Ascending aorta (tissue), 2 donors: ENCODE data around the gene PCDH9. TPM values are rescaled to one million over a fixed set of nuclear protein-coding genes. Genes with fewer than 3 reads are reported as not detected.

Experiments used
- DNase-seq, 2 donors: peaks; one replicate each; pipeline ENCODE4 v3.0.0-alpha.2; 2019; ENCODE audit warnings: low spot score in 2 of 2
- H3K27ac ChIP-seq, 2 donors: fragments of 200-600 bp; sonication (generic); one replicate each; pipeline ENCODE4 v1.5.1; 2016 to 2017; ENCODE audit warnings: mild to moderate bottlenecking in 1 of 2
- H3K27me3 ChIP-seq: fragments of 200-600 bp; sonication (generic); one replicate; pipeline ENCODE4 v1.5.1; 2017
- H3K36me3 ChIP-seq, 2 donors: fragments of 200-600 bp; sonication (generic); one replicate each; pipeline ENCODE4 v1.5.1; 2016
- H3K4me1 ChIP-seq, 2 donors: fragments of 200-600 bp; sonication (generic); one replicate each; pipeline ENCODE4 v1.5.1; 2016 to 2017; ENCODE audit warnings: mild to moderate bottlenecking in 1 of 2
- H3K4me3 ChIP-seq, 2 donors: fragments of 200-600 bp; sonication (generic); one replicate each; pipeline ENCODE4 v1.5.1; 2016 to 2017; ENCODE audit warnings: mild to moderate bottlenecking in 1 of 2
- H3K9me3 ChIP-seq, 2 donors: fragments of 200-600 bp; sonication (generic); one replicate each; pipeline ENCODE4 v1.5.1; 2016
- CTCF ChIP-seq, 3 experiments: fragments of 200-600 bp in 2 of 3; fragments of 450-650 bp in 1 of 3; sonication (generic) in 2 of 3; IDR thresholded peaks; one replicate each; pipeline ENCODE4 v1.5.1; 2016 to 2019; ENCODE audit warnings: antibody characterized with exemption in 3 of 3, mild to moderate bottlenecking in 1 of 3, moderate library complexity in 1 of 3
- intact Hi-C: fragments of 100-400 bp; cut with DNase I; formaldehyde crosslinking; loops from one replicate; pipeline ENCODE4 v1.15.1; 2023
- total RNA-seq: library from RNA; depleted of rRNA; stranded (reverse); fragments of >200 nt; gene quantifications from one replicate; pipeline ENCODE4 v1.1.0, GENCODE V29; 2016

The PCDH9 gene
- total RNA-seq, 1 donor from 2014 or later = 3.6 TPM

GRCh38 chr13:67094078-67094477, 136.1 kb downstream of the PCDH9 start:
- H3K9me3 ChIP-seq = no peaks in the 10 kb centered on the region
- H3K27ac ChIP-seq = no peak overlapping the region
- no peaks in the 10 kb centered on the region for H3K36me3 ChIP-seq
- DNase-seq = no peak
- no peaks in the 10 kb centered on the region for H3K4me1 ChIP-seq
- no peak for TF ChIP-seq CTCF (IDR thresholded peaks at IDR 0.05)
- H3K4me3 ChIP-seq = no peak overlapping the region
- H3K27me3 ChIP-seq = no peaks in the 10 kb centered on the region
- intact Hi-C loops = no loop called here

GRCh38 chr13:67091603-67092002, 138.5 kb downstream of the PCDH9 start:
- no peak overlapping the region for H3K4me3 ChIP-seq
- intact Hi-C loops = no loop called here
- H3K9me3 ChIP-seq = no peaks in the 10 kb centered on the region
- H3K36me3 ChIP-seq = no peaks in the 10 kb centered on the region
- H3K27me3 ChIP-seq = no peaks in the 10 kb centered on the region
- no peak overlapping the region for H3K27ac ChIP-seq
- no peak for TF ChIP-seq CTCF (IDR thresholded peaks at IDR 0.05)
- no peak for DNase-seq
- no peaks in the 10 kb centered on the region for H3K4me1 ChIP-seq

- no peak overlapping the region for H3K27ac ChIP-seq
- H3K36me3 ChIP-seq = no peaks in the 10 kb centered on the region
- H3K9me3 ChIP-seq = no peaks in the 10 kb centered on the region
- TF ChIP-seq CTCF (IDR thresholded peaks at IDR 0.05) = no peak
- intact Hi-C loops = no loop called here
- H3K4me3 ChIP-seq = no peak overlapping the region
- H3K27me3 ChIP-seq = no peaks in the 10 kb centered on the region
- DNase-seq = no peak
- no peaks in the 10 kb centered on the region for H3K4me1 ChIP-seq
Measured at GRCh38 chr13:67090856-67091255, 139.3 kb downstream of the PCDH9 start.

- Histone ChIP-seq H3K4me3 (no peak overlapping the region), H3K27ac (no peak overlapping the region), H3K4me1 (no peaks in the 10 kb centered on the region), H3K27me3 (no peaks in the 10 kb centered on the region), H3K9me3 (no peaks in the 10 kb centered on the region), H3K36me3 (no peaks in the 10 kb centered on the region)
- no peak for TF ChIP-seq CTCF (IDR thresholded peaks at IDR 0.05)
- intact Hi-C loops = no loop called here
- no peak for DNase-seq
Measured at GRCh38 chr13:67087527-67087926, 142.6 kb downstream of the PCDH9 start.

GRCh38 chr13:67086260-67086659, 143.9 kb downstream of the PCDH9 start:
- no peaks in the 10 kb centered on the region for H3K36me3 ChIP-seq
- TF ChIP-seq CTCF (IDR thresholded peaks at IDR 0.05) = no peak
- no peak for DNase-seq
- H3K27ac ChIP-seq = no peak overlapping the region
- H3K9me3 ChIP-seq = no peaks in the 10 kb centered on the region
- H3K27me3 ChIP-seq = no peaks in the 10 kb centered on the region
- no peak overlapping the region for H3K4me3 ChIP-seq
- no peaks in the 10 kb centered on the region for H3K4me1 ChIP-seq
- intact Hi-C loops = no loop called here

- H3K27ac ChIP-seq = no peak overlapping the region
- TF ChIP-seq CTCF (IDR thresholded peaks at IDR 0.05) = no peak
- H3K27me3 ChIP-seq = no peaks in the 10 kb centered on the region
- no peaks in the 10 kb centered on the region for H3K4me1 ChIP-seq
- no peaks in the 10 kb centered on the region for H3K36me3 ChIP-seq
- no peaks in the 10 kb centered on the region for H3K9me3 ChIP-seq
- DNase-seq = no peak
- intact Hi-C loops = no loop called here
- no peak overlapping the region for H3K4me3 ChIP-seq
Measured at GRCh38 chr13:67084066-67084465, 146.1 kb downstream of the PCDH9 start.
